ENCODE measurements around the gene NRG2. TPM values are rescaled to one million over a fixed set of nuclear protein-coding genes. Genes with fewer than 3 reads are reported as not detected.

NRG2 gene
- total and polyA plus RNA-seq, 7 experiments from 2014 or later: 0.05 to 0.22 (median 0.12) TPM; not detected in 3

DNA sequence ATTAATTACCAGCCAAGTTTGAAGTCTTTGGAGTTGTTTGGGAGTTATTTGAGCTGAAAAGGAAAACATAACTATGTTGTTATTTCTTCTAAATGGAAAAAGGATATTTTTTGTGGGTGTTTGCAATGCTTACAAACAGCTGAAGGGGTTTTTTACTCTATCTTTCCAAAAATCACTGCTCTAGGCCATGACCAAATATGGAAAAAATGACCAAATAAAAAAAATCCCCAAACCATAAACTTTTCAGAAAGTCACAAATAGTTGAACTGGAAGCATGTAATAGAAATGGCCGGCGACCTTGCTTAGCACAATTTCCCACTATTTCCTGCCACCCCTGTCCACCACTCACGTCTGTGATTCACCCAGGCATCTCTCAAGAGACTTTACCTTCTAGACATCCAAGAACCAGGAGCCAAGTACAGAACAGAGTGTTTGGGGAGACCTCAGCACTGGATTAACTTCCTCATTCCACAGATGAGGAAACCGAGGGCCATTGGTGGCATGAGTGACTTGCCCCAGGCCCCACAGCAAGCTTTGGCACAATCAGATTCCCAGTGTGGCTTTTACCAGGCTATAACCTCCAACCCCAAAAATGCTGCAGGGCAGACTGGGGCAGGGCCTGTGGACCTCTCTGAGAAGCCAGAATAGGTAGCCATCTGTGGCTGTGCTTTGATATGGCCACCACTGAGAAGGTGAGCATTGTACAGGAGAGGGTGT lies 84.5 kb downstream of the NRG2 start:
- Histone ChIP-seq H3K36me3 (ENCODE audit: control insufficient read depth in 2 of 3, insufficient read depth in 3 of 3, low read length in 3 of 3) (no peaks in the 10 kb centered on the region), H3K4me3 (ENCODE audit: low read length) (no peak overlapping the region), H3K27me3 (ENCODE audit: control insufficient read depth in 2 of 2, insufficient read depth in 2 of 2, low read length in 2 of 2) (no peaks in the 10 kb centered on the region), H3K27ac (ENCODE audit: low read depth, low read length) (no peak overlapping the region), H3K9me3 (ENCODE audit: control insufficient read depth in 2 of 3, low read length in 3 of 3) (no peaks in the 10 kb centered on the region), H3K4me1 (ENCODE audit: control insufficient read depth in 2 of 2, insufficient read depth in 2 of 2, low read length in 2 of 2) (no peaks in the 10 kb centered on the region)
- Mint-ChIP-seq H3K36me3 (no peaks in the 10 kb centered on the region), H3K27me3 (peaks cover 0 to 17% (median 4%) of the 10 kb centered on the region in 5 donors), H3K4me1 (no peaks in the 10 kb centered on the region), H3K4me3 (no peak overlapping the region), H3K9me3 (no peaks in the 10 kb centered on the region), H3K27ac (no peak overlapping the region)
- no peak for DNase-seq
- ChIA-PET CTCF (interaction anchor here (0.6 to 1.4 kb wide), 2 partner anchors 10 to 16 kb away, joined by 3 to 8 read pairs; no protein-coding TSS in a partner anchor), POLR2A (no interaction called here)
- no peak for ATAC-seq
- intact Hi-C loops (cut with micrococcal nuclease): no loop called here

DNA sequence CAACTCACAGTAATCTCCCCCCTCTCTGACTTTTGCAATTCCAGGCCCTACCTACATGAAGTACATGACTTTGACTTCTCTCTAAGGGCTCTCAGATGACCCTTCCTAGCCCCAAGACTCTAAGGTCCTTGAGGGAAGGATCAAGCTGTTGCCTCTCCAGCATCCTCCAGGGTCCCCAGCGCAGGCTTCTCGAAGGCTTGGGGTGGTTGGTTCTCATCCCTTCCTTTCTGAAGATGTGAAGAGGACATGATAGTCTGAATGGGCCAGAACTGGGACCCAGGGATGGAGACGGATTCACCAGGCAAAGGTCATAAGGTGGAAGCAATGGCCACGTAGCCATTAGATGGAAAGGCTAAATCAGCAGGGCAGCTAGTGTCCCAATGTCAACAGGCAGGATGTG lies 86.8 kb downstream of the NRG2 start:
- no peaks in the 10 kb centered on the region for H3K36me3 Mint-ChIP-seq
- no peaks in the 10 kb centered on the region for H3K9me3 Mint-ChIP-seq
- no peaks in the 10 kb centered on the region for H3K36me3 ChIP-seq (ENCODE audit: control insufficient read depth in 2 of 3, insufficient read depth in 3 of 3, low read length in 3 of 3)
- intact Hi-C loops (cut with micrococcal nuclease): no loop called here
- peaks cover 0 to 20% (median 8%) of the 10 kb centered on the region in 5 donors for H3K27me3 Mint-ChIP-seq
- DNase-seq: no peak
- no peak overlapping the region for H3K4me3 ChIP-seq (ENCODE audit: low read length)
- H3K27ac ChIP-seq (ENCODE audit: low read depth, low read length): no peak overlapping the region
- no peak for ATAC-seq
- ChIA-PET CTCF (interaction anchor here (0.8 to 1.2 kb wide), 2 partner anchors 12 to 181 kb away, joined by 3 to 5 read pairs; no protein-coding TSS in a partner anchor), POLR2A (no interaction called here)
- H3K27ac Mint-ChIP-seq: no peak overlapping the region
- H3K4me1 Mint-ChIP-seq: no peaks in the 10 kb centered on the region
- H3K4me3 Mint-ChIP-seq: no peak overlapping the region
- H3K27me3 ChIP-seq (ENCODE audit: control insufficient read depth in 2 of 2, insufficient read depth in 2 of 2, low read length in 2 of 2): no peaks in the 10 kb centered on the region
- H3K4me1 ChIP-seq (ENCODE audit: control insufficient read depth in 2 of 2, insufficient read depth in 2 of 2, low read length in 2 of 2): no peaks in the 10 kb centered on the region
- H3K9me3 ChIP-seq (ENCODE audit: control insufficient read depth in 2 of 3, low read length in 3 of 3): no peaks in the 10 kb centered on the region

DNA sequence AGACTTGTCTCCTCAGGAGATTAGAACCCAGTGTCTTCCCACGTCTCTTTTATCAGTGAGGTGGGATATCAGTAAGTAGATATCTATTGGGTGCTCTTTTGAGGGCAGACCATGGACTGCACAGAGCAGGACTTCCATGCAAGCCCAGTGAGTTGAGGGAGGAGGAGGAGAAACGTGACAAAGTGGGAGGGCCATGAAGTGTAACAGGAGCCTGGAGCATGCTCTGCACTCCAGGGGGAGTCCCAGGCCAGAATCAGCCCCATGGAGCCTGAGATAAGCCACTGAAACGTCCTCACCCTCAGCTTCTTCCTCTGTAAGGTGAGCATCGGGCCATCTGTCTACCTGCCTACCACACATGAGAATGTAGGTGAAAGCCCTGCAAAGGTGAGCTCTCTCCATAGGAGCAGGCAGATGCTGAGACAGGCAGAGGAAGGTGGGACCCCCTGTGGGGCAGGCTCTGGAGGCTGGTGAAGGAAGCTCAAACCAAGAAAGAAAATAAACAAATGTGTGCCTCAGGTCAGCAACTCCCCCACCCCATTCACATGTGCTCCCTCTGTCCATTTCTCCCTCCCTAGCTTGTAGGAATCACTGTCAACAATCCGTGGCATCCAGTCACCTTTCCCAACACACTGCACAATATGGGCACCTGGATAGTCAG lies 87.4 kb downstream of the NRG2 start:
- Mint-ChIP-seq H3K4me3 (no peak overlapping the region), H3K36me3 (no peaks in the 10 kb centered on the region), H3K27ac (no peak overlapping the region), H3K27me3 (peaks cover 0 to 26% (median 11%) of the 10 kb centered on the region in 5 donors), H3K9me3 (no peaks in the 10 kb centered on the region), H3K4me1 (no peaks in the 10 kb centered on the region)
- Histone ChIP-seq H3K27ac (ENCODE audit: low read depth, low read length) (no peak overlapping the region), H3K4me3 (ENCODE audit: low read length) (no peak overlapping the region), H3K9me3 (ENCODE audit: control insufficient read depth in 2 of 3, low read length in 3 of 3) (no peaks in the 10 kb centered on the region), H3K36me3 (ENCODE audit: control insufficient read depth in 2 of 3, insufficient read depth in 3 of 3, low read length in 3 of 3) (no peaks in the 10 kb centered on the region), H3K27me3 (ENCODE audit: control insufficient read depth in 2 of 2, insufficient read depth in 2 of 2, low read length in 2 of 2) (peaks cover 0 to under 1% of the 10 kb centered on the region in 2 donors), H3K4me1 (ENCODE audit: control insufficient read depth in 2 of 2, insufficient read depth in 2 of 2, low read length in 2 of 2) (no peaks in the 10 kb centered on the region)
- ChIA-PET POLR2A (no interaction called here), CTCF (interaction anchor here (0.8 to 1.2 kb wide), 2 partner anchors 13 to 180 kb away, joined by 3 to 5 read pairs; no protein-coding TSS in a partner anchor)
- intact Hi-C loops (cut with micrococcal nuclease): no loop called here
- ATAC-seq (no peak), DNase-seq (no peak)

DNA sequence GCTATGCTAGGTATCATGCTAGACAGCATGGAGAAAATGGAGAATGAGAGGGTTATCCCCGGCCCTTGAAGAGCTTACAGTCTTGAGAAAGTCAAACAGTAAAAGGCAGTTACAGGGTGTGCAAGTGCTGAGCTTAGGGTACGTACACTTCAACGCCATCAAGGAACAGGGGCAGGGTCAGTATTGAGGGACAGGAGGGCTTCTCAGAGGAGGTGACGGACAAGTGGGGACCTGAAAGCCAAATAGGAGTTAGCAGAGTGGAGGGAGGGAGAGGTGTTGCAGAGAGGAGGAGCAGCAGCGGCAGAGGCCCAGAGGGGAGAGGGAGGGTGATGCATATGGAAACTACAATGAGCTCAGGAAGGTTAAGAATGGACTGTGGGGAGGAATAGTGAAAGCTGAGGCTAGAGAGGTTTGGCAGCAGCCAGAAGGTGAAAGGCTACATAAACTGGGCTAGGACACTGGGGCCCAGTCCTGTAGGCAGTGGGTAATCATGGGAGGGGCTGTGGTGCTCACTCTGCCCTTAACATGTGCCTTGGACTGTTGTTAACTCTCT lies 88.0 kb downstream of the NRG2 start:
- ATAC-seq: no peak
- Mint-ChIP-seq H3K27me3 (peaks cover 0 to 30% (median 15%) of the 10 kb centered on the region in 5 donors), H3K4me3 (no peak overlapping the region), H3K36me3 (no peaks in the 10 kb centered on the region), H3K4me1 (no peaks in the 10 kb centered on the region), H3K9me3 (no peaks in the 10 kb centered on the region), H3K27ac (no peak overlapping the region)
- Histone ChIP-seq H3K4me1 (ENCODE audit: control insufficient read depth in 2 of 2, insufficient read depth in 2 of 2, low read length in 2 of 2) (no peaks in the 10 kb centered on the region), H3K27ac (ENCODE audit: low read depth, low read length) (no peak overlapping the region), H3K27me3 (ENCODE audit: control insufficient read depth in 2 of 2, insufficient read depth in 2 of 2, low read length in 2 of 2) (peaks cover 0 to 5% of the 10 kb centered on the region in 2 donors), H3K9me3 (ENCODE audit: control insufficient read depth in 2 of 3, low read length in 3 of 3) (no peaks in the 10 kb centered on the region), H3K4me3 (ENCODE audit: low read length) (no peak overlapping the region), H3K36me3 (ENCODE audit: control insufficient read depth in 2 of 3, insufficient read depth in 3 of 3, low read length in 3 of 3) (no peaks in the 10 kb centered on the region)
- intact Hi-C loops (cut with micrococcal nuclease): no loop called here
- POLR2A ChIA-PET: no interaction called here
- no peak for DNase-seq
- CTCF ChIA-PET: interaction anchor here (1.2 kb wide), 1 partner anchor 13 kb away, joined by 5 read pairs; no protein-coding TSS in a partner anchor

DNA sequence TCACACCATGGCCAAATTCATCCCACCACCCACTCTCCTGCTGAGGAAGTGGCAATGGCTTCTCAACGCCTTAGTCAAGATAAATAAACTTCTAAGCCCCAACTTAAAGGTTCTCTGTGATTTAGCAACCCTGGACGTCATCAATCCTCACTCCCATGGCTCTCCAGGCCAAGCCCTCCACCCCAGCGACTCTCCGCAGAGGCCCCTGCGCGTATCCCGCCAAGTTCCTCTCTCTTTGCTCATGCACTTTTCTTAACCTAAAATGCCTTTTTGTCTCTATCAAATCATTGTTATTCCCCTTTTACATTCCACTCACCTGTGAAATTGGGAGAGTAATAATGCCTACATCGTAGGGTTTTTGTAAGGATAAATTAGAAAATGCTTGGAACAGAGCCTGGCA lies 88.6 kb downstream of the NRG2 start:
- H3K9me3 Mint-ChIP-seq: no peaks in the 10 kb centered on the region

DNA sequence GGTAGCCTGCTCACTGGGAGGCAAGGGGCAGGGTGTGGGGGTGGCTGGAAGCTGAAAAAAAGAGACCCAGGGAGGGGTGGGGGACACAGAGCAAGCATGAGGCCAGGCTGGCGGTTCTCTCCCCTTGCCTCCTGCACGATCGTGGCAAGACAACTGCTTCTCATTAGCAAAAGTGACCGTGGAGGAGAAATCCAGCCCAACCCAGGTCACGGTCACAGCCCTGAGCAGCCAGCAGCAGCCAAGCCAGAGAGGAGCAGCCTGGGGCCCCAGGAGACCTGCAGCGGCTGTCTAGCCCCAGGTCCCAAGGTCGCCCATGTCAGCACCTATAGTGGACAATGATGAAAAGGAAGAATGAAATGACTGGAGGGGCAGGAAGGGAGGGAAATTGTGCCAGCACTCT lies 89.1 kb downstream of the NRG2 start:
- Mint-ChIP-seq H3K27me3 (peaks cover 2 to 38% (median 18%) of the 10 kb centered on the region in 5 donors), H3K27ac (no peak overlapping the region)
- no peak for DNase-seq

More for the DNA sequence above, 88.6 kb downstream of the NRG2 start:
- no peak overlapping the region for H3K4me3 ChIP-seq (ENCODE audit: low read length)
- H3K36me3 ChIP-seq (ENCODE audit: control insufficient read depth in 2 of 3, insufficient read depth in 3 of 3, low read length in 3 of 3): no peaks in the 10 kb centered on the region
- no peaks in the 10 kb centered on the region for H3K4me1 ChIP-seq (ENCODE audit: control insufficient read depth in 2 of 2, insufficient read depth in 2 of 2, low read length in 2 of 2)
- no peak overlapping the region for H3K27ac Mint-ChIP-seq
- H3K36me3 Mint-ChIP-seq: no peaks in the 10 kb centered on the region
- no peak overlapping the region for H3K27ac ChIP-seq (ENCODE audit: low read depth, low read length)
- CTCF ChIA-PET: no interaction called here
- no peaks in the 10 kb centered on the region for H3K9me3 ChIP-seq (ENCODE audit: control insufficient read depth in 2 of 3, low read length in 3 of 3)
- H3K27me3 Mint-ChIP-seq: peaks cover 2 to 35% (median 15%) of the 10 kb centered on the region in 5 donors
- ATAC-seq: no peak
- peaks cover 0 to 10% of the 10 kb centered on the region in 2 donors for H3K27me3 ChIP-seq (ENCODE audit: control insufficient read depth in 2 of 2, insufficient read depth in 2 of 2, low read length in 2 of 2)
- POLR2A ChIA-PET: no interaction called here
- intact Hi-C loops (cut with micrococcal nuclease): no loop called here
- DNase-seq: no peak
- no peak overlapping the region for H3K4me3 Mint-ChIP-seq
- no peaks in the 10 kb centered on the region for H3K4me1 Mint-ChIP-seq

More for the DNA sequence above, 89.1 kb downstream of the NRG2 start:
- CTCF ChIA-PET: no interaction called here
- no peak overlapping the region for H3K4me3 Mint-ChIP-seq
- no peak for ATAC-seq
- intact Hi-C loops (cut with micrococcal nuclease): no loop called here
- no peaks in the 10 kb centered on the region for H3K36me3 Mint-ChIP-seq
- H3K4me1 Mint-ChIP-seq: no peaks in the 10 kb centered on the region
- POLR2A ChIA-PET: no interaction called here
- Histone ChIP-seq H3K36me3 (ENCODE audit: control insufficient read depth in 2 of 3, insufficient read depth in 3 of 3, low read length in 3 of 3) (no peaks in the 10 kb centered on the region), H3K27me3 (ENCODE audit: control insufficient read depth in 2 of 2, insufficient read depth in 2 of 2, low read length in 2 of 2) (peaks cover 0 to 10% of the 10 kb centered on the region in 2 donors), H3K27ac (ENCODE audit: low read depth, low read length) (no peak overlapping the region), H3K9me3 (ENCODE audit: control insufficient read depth in 2 of 3, low read length in 3 of 3) (no peaks in the 10 kb centered on the region), H3K4me1 (ENCODE audit: control insufficient read depth in 2 of 2, insufficient read depth in 2 of 2, low read length in 2 of 2) (no peaks in the 10 kb centered on the region), H3K4me3 (ENCODE audit: low read length) (no peak overlapping the region)
- no peaks in the 10 kb centered on the region for H3K9me3 Mint-ChIP-seq
